ENCODE data around the gene GHR. TPM values are rescaled to one million over a fixed set of nuclear protein-coding genes. Genes with fewer than 3 reads are reported as not detected.

The GHR gene
- total RNA-seq, 4 donors from 2014 or later, result 16.9 to 20.9 (median 20.2) TPM

DNA sequence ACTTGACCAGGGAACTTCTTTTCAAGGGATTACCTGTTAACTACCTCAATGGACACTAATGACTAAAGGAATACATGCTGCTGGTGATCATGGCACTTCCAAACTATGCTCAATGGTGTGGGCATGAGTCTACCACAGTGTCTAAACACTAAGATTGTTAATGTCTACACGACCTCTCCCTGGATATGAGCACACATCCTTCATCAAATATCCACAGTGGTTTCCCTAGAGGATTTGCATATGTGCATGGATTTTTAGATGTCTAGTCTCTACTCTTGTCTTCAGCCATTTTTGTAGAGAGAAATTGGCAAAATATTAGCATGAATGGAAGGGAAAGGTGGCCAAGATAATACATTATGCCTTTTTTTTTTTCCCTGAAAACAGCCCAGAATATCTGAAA is 220.1 kb downstream of the GHR start:
- H3K27ac ChIP-seq, result no peak overlapping the region
- no peak for DNase-seq (ENCODE audit: low spot score in 2 of 2)
- H3K27me3 ChIP-seq, result no peaks in the 10 kb centered on the region
- WGBS, result 75% methylated on average over 1 of the region's 1 CpG
- no peaks in the 10 kb centered on the region for H3K36me3 ChIP-seq
- no peak overlapping the region for H3K4me3 ChIP-seq
- H3K4me1 ChIP-seq, result no peaks in the 10 kb centered on the region
- no peaks in the 10 kb centered on the region for H3K9me3 ChIP-seq
- TF ChIP-seq, protein P1, sequence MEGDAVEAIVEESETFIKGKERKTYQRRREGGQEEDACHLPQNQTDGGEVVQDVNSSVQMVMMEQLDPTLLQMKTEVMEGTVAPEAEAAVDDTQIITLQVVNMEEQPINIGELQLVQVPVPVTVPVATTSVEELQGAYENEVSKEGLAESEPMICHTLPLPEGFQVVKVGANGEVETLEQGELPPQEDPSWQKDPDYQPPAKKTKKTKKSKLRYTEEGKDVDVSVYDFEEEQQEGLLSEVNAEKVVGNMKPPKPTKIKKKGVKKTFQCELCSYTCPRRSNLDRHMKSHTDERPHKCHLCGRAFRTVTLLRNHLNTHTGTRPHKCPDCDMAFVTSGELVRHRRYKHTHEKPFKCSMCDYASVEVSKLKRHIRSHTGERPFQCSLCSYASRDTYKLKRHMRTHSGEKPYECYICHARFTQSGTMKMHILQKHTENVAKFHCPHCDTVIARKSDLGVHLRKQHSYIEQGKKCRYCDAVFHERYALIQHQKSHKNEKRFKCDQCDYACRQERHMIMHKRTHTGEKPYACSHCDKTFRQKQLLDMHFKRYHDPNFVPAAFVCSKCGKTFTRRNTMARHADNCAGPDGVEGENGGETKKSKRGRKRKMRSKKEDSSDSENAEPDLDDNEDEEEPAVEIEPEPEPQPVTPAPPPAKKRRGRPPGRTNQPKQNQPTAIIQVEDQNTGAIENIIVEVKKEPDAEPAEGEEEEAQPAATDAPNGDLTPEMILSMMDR (IDR thresholded peaks at IDR 0.05), result no peak
- TF ChIP-seq POLR2AphosphoS5 (IDR thresholded peaks at IDR 0.05) (no peak), EP300 (IDR thresholded peaks at IDR 0.05) (no peak), POLR2A (IDR thresholded peaks at IDR 0.05) (no peak)

DNA sequence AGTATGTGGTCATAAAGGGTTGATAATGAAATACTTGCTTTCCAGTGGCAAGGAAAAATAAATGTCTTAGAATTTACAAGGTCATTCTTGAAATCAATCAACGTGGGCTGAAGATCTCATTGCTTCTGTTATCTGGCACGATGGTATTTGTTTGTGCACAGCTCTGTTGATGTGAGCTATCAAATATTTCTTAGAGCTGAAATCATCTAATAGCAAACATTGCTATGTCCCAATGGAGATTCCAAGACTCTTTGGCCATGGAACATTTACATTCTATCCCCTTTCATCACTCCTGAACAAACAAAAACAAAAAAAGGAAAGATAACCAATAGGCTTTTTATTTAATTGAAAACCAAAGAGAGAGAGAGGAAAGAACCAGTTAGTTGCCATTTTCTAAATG is 221.9 kb downstream of the GHR start:
- Histone ChIP-seq H3K27me3 (no peaks in the 10 kb centered on the region), H3K4me3 (no peak overlapping the region), H3K4me1 (no peaks in the 10 kb centered on the region), H3K9me3 (no peaks in the 10 kb centered on the region), H3K27ac (no peak overlapping the region), H3K36me3 (no peaks in the 10 kb centered on the region)
- WGBS, result 68% methylated on average over 2 of the region's 2 CpGs
- DNase-seq (ENCODE audit: low spot score in 2 of 2), result no peak
- no peak for TF ChIP-seq POLR2AphosphoS5 (IDR thresholded peaks at IDR 0.05)
- no peak for TF ChIP-seq EP300 (IDR thresholded peaks at IDR 0.05)
- TF ChIP-seq POLR2A (IDR thresholded peaks at IDR 0.05), result no peak
- TF ChIP-seq, protein P1 (IDR thresholded peaks at IDR 0.05), result no peak

DNA sequence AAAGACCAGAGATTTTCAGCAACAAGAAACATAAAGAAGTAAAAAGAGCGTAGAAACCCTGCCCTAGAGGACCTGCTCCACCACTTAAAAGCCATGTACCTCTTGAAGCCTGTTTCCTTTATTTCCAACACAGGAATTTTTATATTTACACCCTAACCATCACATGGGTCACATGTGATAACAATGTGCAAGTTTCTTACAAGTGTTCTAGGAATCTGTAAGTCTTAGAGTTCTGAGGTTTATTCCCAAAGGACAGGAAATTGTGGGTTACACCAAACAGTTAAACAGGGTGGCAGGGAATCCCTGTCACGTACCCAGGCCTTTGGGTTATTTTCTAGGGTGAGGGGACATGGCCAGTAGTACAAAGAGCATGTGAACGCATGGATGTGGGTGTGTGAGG is 224.8 kb downstream of the GHR start:
- DNase-seq (ENCODE audit: low spot score in 2 of 2), result no peak
- Histone ChIP-seq H3K4me1 (no peaks in the 10 kb centered on the region), H3K36me3 (no peaks in the 10 kb centered on the region), H3K27ac (no peak overlapping the region), H3K4me3 (no peak overlapping the region), H3K9me3 (no peaks in the 10 kb centered on the region), H3K27me3 (no peaks in the 10 kb centered on the region)
- TF ChIP-seq POLR2A (IDR thresholded peaks at IDR 0.05), result no peak
- TF ChIP-seq EP300 (IDR thresholded peaks at IDR 0.05), result no peak
- TF ChIP-seq, protein P1 (IDR thresholded peaks at IDR 0.05), result no peak
- TF ChIP-seq POLR2AphosphoS5 (IDR thresholded peaks at IDR 0.05), result no peak
- 68% methylated on average over 3 of the region's 3 CpGs for WGBS

DNA sequence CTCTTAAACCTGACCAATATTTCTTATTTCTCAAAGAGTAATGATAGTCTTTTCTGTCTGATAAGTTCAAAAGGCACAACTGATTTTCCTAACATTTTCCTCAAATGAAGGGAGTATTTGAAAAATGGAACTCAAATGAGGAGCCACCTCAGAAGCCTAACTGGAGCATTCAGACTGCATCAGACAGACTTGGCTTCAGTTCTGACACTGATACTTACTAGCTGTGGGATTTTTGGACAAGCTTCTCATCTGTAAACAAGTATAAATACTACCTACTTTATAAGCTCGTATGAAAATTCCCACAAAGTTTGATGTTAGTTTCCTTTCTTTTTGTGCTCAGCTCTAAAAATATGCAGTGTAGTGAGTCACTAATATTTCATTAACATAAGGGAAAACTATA is 225.7 kb downstream of the GHR start:
- Histone ChIP-seq H3K27me3 (no peaks in the 10 kb centered on the region), H3K4me1 (no peaks in the 10 kb centered on the region), H3K9me3 (no peaks in the 10 kb centered on the region), H3K4me3 (no peak overlapping the region), H3K27ac (no peak overlapping the region), H3K36me3 (no peaks in the 10 kb centered on the region)
- WGBS, result 35% methylated on average over 1 of the region's 1 CpG
- DNase-seq (ENCODE audit: low spot score in 2 of 2), result no peak
- TF ChIP-seq POLR2AphosphoS5 (IDR thresholded peaks at IDR 0.05) (no peak), POLR2A (IDR thresholded peaks at IDR 0.05) (no peak), EP300 (IDR thresholded peaks at IDR 0.05) (no peak)
- TF ChIP-seq, protein P1 (IDR thresholded peaks at IDR 0.05), result no peak

DNA sequence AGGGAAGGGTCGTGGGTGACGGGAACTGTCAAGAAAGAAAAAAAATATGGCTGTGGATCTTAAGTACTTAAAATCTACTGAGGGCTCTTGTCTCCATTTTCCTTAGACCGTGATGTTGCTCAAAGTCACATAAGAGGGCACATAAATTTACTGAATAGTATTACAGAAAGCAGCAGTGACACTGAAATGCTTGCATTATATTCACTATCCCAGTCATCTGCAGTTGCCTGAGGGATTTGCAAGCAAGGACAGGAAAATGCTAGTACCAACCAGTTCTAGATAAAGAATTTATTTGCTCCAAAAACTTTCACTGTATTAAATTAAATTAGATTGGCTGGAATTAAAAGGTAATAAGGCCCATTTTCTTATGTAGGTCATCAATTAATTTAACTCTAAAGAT is 226.8 kb downstream of the GHR start:
- no peaks in the 10 kb centered on the region for H3K4me1 ChIP-seq
- H3K9me3 ChIP-seq, result no peaks in the 10 kb centered on the region
- H3K27me3 ChIP-seq, result no peaks in the 10 kb centered on the region
- TF ChIP-seq EP300 (IDR thresholded peaks at IDR 0.05) (no peak), POLR2A (IDR thresholded peaks at IDR 0.05) (no peak), POLR2AphosphoS5 (IDR thresholded peaks at IDR 0.05) (no peak)
- TF ChIP-seq, protein P1 (IDR thresholded peaks at IDR 0.05), result no peak
- WGBS, result 66% methylated on average over 3 of the region's 3 CpGs
- no peak for DNase-seq (ENCODE audit: low spot score in 2 of 2)
- no peak overlapping the region for H3K4me3 ChIP-seq
- H3K36me3 ChIP-seq, result no peaks in the 10 kb centered on the region
- no peak overlapping the region for H3K27ac ChIP-seq

Data from suprapubic skin (tissue), 4 donors.